ENCODE data around the gene SCEL.

DNA sequence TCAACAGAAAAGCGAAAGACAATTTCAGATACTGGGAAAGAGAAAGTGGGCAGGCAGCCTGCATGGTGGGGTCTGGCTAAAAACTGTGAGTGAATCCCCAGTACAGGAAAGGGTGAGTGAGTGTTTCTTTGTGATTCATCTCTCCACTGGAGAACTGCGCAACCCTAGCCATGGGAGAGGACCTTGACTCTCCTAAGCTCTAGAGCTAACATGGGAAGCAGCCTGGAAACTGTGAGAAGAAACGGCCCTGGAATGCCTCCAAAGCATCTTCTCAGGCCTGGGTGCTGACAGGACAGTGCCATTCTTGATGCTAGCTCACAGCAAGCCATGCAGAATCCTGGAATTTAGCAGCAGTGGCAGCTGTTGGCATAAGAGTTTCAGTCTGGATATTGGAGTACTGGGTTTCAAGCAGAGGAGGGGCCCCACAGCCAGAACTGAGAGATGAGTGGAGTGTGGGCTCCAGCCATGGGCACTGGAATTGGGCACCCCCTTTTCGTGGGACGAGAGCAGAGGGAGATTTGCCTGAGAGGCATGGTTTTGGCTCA is 143.3 kb downstream of the SCEL start:
- TF ChIP-seq POLR2A (IDR thresholded peaks at IDR 0.05; ENCODE audit: low read length) (no peak), CBX8 (IDR thresholded peaks at IDR 0.05) (no peak), EP300 (IDR thresholded peaks at IDR 0.05) (no peak)
- TF ChIP-seq, protein P1, sequence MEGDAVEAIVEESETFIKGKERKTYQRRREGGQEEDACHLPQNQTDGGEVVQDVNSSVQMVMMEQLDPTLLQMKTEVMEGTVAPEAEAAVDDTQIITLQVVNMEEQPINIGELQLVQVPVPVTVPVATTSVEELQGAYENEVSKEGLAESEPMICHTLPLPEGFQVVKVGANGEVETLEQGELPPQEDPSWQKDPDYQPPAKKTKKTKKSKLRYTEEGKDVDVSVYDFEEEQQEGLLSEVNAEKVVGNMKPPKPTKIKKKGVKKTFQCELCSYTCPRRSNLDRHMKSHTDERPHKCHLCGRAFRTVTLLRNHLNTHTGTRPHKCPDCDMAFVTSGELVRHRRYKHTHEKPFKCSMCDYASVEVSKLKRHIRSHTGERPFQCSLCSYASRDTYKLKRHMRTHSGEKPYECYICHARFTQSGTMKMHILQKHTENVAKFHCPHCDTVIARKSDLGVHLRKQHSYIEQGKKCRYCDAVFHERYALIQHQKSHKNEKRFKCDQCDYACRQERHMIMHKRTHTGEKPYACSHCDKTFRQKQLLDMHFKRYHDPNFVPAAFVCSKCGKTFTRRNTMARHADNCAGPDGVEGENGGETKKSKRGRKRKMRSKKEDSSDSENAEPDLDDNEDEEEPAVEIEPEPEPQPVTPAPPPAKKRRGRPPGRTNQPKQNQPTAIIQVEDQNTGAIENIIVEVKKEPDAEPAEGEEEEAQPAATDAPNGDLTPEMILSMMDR (IDR thresholded peaks at IDR 0.05), result no peak
